Activated T-cell treated with anti-CD3 and anti-CD28 coated beads, Interleukin-2, amount 50 U/mL, for 1 hour (primary cell): ENCODE measurements around the gene DMD.
"Not testable (repeated sequence)": the region's sequence is repeated elsewhere in the genome, so short reads cannot be mapped to it uniquely, and the experiment has no call there.

ENCODE experiments used
- DNase-seq: peaks from one replicate; pipeline ENCODE4 v3.0.0-alpha.2; 2020

The DMD gene

DNA sequence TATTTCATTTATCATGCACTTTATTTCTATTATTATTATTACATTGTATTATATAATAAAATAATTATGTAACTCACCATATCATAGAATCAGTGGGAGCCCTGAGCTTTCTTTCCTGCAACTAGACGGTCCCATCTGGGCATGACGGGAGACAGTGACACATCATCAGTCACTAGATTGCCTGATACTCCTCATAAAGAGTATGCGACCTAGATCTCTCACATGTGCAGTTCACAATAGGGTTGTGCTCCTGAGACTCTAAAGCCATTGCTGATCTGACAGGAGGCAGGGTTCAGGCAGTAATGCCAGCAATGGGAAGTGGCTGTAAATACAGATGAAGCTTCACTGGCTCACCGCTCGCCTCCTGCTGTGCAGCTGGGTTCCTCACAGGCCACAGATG, 62.3 kb downstream of the DMD start:
- DNase-seq: no peak

DNA sequence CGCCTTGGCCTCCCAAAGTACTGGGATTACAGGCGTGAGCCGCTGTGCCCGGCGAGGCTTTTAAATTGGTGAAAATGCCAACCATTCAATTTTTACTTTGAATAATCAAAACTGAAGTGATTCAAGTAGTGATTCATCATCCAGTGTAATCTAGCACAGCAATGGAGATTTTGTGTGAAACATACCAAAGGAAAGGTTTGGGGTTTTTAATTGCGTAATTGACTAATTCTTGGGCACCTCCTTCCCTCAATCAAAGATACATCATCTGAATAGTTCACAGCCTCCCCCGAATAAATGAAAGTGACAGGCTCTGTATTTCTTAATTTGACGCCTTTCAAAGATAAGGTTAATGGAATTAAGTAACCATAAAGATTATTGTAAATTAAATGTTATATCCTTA, 69.0 kb downstream of the DMD start:
- no peak for DNase-seq

DNA sequence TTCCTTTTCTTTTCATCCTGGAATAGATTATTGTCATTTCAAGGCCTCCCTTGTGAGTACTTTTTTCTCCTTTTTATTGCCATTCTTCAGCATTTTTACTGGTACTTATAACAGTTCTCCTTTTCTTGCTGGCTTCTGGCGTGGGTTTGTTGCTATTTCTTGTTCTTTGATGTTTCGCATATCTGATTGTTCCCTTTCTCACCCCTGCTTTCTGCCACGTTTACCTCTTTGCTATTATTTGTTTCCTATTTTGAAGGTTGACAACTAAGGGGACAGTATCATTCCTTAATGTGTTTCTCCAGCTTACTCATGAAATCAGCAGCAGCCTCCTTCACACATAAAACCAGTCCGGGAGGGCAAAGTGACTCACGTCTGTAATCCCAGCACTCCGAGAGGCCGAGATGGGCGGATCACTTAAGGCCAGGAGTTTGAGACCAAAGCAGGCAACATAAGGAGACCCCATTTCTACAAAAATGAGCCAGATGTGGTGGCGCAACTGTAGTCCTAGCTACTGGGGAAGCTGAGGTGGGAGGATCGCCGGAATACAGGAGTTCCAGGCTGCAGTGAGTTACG, 72.6 kb downstream of the DMD start:
- no peak for DNase-seq

DNA sequence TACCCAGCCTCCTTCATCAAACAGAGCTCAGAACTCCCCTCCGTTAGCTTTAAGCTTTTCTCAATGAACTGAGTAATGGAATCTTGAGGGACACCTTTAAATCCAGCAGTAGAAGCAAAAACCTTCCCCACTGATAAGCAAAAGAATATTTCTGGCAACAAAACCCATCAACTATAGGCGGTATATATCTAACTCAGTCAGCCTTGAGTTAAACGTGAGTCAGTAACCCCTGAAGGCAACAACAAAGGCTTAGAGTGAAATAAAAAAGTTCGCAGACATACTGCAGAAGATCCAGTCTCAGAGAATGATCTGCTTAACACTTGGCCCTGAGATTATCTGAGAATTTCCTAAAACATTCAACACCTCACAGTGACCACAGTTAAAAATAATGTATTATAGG, 77.2 kb downstream of the DMD start:
- no peak for DNase-seq

DNA sequence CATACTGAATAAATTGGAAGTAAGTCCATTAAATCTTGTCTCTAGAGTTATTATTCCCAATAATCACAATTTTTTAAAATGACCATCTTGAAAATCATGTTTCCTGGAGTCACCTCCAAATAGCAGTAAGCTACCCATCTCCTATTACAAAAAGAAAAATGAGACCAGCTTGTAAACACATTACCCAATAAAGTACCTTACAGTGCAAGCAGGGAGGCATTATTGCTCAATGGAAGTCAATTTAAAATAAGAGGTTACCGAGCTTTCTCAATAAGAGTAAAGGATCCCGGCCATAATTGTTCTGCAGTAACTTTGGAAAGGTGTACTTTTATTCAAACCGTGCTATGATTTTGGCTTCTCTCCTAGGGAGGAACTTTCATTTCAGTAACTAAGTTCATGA, 78.0 kb downstream of the DMD start:
- no peak for DNase-seq

DNA sequence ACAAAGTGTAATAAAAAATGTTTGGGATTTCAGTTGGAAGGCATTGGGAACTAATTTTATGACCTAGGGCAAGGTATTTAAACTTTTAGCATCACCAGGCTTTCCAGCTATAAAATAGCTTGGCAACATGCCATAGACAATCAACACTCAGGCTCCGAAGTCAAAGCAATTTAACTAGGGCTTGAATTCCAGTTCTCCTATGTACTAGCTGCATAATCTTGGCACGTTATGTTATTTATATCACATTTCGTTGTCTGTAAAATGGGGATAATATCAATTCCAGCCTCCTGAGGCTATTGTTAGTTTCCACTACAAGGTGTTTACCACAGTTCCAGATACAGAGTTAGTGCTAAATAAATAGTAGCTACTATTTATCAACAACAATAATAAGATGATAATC, 78.8 kb downstream of the DMD start:
- no peak for DNase-seq

DNA sequence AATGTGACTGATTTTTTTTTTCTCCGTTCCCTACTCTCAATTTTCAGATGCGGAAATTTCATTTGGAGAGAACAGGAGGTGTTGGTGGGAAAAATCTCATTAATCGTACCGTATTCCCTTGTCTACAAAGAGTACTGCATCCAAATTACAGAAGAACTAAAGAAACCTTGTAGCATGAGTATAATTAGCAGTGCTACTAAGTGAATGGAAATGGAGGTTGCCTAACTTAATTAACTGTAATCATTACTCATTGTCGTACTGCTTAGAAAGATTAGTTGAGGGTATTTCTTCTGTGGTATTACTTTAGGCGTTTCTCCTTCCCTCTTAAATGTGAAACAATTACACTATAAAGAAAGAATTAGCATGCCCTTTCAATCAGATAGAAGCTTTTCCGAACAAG, 81.7 kb downstream of the DMD start:
- DNase-seq: no peak

DNA sequence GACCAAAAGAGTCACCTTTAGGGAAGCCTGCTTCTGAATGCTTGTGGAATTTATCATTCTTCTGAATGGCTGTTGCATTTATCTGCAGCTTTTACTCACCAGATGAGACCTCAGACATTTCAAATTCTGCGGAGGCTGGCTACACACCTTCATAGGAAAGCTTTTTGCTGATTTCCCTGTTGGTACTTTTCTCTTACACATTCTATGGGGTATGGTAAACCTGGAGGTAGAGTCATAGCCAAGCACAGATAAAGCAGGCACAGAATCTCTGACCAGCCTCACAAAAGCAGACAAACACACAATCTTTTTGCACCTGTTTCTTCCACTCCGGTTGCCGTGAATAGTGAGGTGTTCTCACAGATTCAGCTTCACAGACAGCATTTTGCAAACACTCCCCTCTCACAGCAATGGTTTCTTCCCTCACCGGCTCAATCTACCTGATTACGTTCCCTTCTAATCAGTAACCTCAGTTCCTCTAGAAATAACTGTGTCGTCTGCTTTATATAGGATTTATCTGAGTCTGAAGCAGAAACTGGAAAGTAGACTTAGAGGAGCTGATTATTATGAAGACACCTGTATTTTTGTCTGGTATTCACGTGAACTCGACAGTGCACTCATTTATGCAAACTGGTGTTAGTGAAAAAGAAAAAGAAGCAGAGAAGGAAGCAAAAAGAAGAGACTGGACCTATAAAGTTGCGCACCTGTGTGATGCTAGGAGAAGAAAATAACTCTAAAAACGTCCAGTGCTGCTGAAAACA, 83.1 kb downstream of the DMD start:
- no peak for DNase-seq

DNA sequence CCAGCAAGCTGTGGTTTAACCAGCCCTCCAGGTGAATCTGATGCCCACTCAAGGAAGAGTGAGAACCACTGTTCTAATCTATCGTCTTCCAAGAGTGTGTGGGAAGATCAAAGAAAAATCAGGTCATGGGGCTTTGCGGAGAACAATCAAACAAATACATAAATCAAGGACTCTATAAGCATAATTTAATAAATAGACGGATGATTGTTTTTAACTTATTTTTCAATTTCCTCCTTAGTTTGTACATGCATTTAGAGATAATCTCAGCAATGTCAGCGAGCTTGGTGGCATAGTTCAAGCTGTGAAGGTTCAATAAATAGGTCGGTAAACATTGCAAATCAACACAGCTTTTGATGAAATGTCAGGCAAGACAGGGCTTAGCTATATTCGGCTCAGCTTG, 84.9 kb downstream of the DMD start:
- DNase-seq: no peak

DNA sequence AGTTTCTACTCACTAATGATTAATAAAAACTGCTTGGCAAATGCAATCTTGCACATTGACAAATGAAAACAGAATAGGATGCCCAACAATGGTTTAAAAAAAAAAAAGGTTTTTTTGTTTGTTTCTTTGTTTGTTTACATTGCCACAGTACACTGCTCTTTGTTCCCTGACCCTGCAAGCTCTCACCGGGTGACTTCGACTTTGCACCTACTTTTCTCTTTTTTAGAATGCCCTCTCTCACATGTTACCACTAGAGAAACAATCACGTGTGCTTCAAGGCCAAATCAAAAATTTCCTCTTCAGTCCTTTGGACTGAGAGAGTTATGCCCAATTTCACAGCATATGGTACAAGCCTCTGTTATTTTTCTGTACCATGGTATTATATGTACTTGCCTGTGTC, 101.5 kb downstream of the DMD start:
- no peak for DNase-seq

DNA sequence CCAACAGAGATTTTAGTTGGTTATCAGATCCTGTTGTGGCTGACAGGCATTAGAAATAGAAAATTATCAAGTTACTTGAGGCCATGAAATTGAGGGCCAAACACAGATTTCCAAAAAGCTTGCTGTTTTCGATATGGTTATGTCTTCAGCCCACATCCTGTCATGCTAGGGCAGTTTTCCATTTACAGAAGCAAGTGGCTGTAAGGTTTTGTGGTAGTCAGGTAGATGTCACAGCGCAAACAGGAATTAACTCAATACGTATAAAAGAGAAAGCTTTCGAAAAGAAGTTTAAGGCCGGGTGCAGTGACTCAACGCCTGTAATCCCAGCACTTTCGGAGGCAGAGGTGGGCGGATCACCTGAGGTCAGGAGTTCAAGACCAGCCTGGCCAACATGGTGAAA, 104.6 kb downstream of the DMD start:
- no peak for DNase-seq

DNA sequence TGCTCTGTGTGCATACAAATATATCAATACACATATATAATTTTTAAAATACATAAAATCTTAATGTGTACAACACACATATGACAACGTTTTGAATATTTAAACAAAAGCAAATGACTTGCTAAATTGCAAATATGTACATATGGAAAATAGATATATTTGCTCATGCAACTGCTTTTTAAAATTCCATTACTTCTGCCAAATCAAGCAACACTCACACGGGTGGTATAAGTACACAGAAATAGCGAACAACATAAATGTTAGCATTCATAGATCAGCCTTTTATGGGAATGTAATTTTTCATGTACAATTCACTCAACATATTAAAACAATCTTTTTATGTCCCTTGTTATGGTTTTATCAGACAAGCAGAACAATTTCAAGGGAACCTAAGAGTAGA, 116.3 kb downstream of the DMD start:
- no peak for DNase-seq

DNA sequence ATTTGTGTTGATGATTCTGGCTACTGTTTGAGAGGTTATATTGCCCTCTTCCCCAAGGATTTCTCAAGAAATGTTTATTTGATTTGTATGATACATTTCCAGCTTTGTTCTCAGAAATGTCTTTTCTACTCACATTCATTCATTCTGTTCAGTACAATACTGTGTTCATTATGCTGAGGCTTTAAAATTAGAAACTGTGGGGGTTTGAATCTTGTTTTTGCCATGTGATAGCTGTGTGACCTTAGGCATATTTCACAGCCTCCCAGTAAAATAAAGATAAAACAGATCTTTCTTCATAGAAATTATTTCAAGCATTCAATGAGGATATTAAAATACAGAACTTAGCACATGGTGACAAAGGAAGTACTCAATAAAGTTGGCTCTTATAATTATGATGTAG, 123.9 kb downstream of the DMD start:
- no peak for DNase-seq

DNA sequence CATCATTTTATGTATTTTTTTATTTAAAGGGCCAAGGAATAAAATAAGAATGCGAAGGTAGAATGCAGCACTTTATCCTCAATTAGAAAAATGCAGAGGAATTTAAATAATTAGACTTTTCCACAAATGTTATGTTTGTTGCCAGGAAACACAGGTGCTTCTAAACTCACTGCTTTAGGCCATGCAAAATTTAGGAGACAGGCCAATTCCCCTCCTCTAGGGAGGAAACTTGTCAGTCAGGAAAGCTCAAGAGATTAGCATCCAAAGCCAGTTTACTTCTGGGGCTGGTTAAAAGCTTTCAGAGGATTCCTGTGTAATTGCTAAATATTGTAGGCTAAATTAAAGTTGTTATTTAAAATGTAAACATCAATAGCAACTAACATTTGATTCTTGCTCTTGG, 124.5 kb downstream of the DMD start:
- no peak for DNase-seq

DNA sequence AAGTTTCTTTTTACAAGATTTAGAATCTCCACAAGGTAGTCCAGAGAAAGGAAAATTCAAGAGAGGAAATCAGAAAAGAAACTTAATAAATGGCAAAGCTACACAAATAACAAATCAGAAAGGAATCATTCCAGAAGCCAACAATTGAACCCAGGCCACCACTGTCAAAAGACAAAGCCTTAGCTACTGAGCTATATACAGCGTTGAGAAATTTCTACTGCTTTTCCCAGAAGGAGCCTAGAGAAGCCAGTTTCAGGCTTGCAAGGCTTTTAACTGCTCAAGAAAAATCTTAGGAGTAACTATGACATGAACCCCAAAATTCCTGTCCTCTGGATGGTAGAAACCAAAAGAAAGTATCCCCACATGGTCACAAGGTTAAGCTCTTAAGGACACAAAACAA, 129.0 kb downstream of the DMD start:
- DNase-seq: no peak

DNA sequence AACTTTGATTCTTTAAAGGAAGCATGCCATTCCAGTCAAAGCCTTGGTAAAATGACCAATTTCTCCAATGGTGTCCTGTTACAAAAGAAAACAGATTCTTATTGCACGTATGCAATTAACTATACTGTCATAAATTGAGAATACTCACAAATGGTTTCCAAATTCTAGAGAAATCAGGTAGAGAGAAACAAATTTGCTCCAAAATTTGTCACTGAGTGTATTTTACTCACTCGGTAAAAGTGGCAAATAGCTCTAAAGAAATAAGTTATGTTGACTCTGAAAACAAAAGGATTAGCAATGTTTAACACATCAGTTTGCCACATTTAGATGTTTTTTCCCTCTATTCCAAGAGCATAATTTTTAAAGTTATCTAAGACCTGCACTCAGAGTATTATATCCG, 133.1 kb downstream of the DMD start:
- no peak for DNase-seq

DNA sequence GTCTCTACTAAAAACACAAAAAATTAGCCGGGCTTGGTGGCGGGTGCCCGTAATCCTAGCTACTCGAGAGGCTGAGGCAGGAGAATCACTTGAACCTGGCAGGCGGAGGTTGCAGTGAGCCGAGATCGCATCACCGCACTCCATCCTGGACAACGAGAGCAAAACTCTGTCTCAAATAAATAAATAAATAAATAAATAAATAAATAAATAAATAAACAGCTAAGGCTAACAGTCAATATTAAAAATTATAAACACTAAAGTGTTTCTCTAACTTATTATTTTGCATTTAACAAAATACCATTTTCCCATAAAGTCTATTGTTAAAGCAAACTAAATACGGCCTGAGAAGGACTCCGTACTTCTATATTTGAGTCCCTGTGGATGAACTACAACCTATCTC, 137.7 kb downstream of the DMD start:
- DNase-seq: not testable (repeated sequence)

DNA sequence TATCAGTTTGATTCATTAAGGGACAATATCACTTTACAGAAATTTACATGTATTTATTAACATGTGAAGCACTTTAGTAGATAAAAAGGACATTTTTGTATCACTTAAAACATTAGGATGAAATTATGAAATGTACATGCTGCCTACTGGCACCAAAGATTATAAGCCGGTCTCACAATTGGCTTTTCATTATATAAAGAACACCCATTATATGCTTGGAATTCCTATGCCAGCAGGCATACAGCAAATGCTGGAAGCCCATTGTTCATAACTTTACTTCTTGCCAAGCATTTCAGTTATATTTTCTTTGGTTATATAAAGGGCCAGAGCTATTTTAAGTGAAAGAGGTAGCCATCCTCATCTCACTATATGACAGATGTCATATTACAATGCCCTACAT, 145.9 kb downstream of the DMD start:
- DNase-seq: no peak

DNA sequence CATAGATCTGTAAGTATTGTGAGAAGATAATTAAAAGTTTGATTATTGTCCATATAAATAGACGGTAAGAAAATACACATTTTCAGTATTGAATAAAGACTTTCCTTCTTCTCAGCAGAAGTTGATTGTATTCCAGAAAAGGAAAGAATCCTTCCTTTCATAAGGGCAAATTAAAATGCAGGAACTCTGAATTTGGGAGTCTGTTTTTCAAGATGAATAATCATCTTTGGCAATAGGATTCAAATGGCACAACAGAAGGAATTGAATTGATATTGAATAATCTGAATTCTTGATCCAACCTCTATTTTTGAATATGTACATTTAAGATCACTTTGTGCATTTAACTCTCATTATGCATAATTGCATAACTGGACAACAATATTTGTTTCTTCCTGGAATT, 149.3 kb downstream of the DMD start:
- DNase-seq: no peak

DNA sequence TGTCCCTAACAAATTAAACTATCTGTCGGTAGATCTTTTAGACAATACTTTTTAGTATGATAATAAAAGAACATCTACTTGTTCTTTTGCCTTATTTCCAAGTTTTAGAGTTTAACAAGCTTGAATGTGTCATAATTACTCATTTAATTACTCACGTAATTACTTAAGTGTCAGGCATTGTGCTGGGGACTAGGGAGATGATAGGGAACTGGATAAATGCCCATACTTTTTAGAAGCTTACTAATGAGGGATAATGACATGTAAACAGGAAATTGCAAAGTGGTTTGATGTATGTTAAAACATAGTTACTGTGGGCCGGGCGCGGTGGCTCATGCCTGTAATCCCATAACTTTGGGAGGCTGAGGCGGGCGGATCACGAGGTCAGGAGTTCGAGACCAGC, 158.3 kb downstream of the DMD start:
- DNase-seq: no peak

DNA sequence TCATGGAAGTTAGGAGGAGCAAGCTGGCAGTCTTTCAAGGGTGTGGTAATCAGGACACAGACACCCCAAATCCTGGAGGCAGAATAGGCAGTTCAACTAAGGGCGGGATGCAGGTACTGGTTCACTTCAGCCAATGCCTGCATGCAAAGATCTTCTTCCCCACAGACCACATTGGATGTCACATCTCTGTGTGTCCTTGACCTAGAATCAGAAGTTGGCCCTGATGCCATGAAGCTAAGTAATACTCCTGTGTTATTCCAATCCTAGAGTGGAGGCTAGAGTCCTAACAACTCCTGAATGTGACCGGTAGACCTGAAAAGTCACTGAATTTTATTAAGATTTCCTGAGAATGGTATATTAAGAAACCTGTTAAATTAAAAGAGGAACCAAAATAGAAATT, 165.5 kb downstream of the DMD start:
- DNase-seq: no peak

DNA sequence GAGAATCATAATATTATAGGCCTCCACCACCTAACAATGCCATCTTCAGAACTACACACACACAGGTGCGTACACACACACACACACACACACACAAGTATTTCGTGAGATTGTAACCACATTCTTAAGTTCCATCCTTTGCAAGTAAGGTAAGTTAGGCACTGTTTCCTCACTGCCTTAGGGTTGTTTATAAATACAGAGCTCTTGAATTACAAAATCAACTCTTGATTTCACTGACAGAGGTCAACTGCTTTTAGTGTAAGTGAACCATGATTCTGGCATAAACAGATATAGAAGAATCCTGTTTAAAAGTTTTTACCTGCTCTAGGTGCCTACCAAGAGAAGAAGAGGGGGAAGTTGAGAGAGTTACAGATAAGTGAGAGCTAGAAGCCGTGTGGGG, 166.1 kb downstream of the DMD start:
- DNase-seq: no peak

DNA sequence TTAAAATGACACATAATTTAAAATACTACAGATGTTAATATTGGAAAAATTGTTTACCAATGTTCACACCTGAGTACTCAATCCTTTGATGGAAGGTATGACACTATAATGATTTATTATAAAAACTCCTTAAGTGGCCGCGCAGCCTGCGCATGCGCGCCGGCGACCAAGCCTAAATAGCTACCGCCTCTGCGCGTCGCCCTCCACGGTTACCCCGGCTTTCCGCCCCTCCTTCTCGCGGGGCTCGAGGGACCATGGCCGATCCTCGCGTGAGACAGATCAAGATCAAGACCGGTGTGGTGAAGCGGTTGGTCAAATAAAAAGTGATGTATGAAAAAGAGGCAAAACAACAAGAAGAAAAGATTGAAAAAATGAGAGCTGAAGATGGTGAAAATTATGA, 170.2 kb downstream of the DMD start:
- DNase-seq: no peak

DNA sequence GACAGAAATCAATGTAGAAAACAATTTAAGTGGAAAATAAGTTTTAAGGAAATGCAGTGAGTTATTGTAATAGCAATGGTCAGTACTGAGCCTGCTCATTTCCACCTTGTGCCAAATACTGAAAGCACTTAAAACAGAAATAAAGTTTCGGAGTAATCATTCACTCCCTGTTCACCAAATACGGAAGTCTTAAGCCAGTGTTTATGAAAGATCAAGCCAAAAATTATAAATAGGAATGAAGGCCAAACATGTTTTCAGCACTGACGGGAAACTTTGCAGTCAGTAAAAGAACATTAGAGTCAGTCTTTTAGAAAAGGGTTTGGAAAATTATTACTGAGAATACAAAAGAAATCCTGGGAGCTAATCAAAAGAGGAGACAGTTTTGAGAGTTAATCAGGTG, 178.6 kb downstream of the DMD start:
- DNase-seq: no peak

DNA sequence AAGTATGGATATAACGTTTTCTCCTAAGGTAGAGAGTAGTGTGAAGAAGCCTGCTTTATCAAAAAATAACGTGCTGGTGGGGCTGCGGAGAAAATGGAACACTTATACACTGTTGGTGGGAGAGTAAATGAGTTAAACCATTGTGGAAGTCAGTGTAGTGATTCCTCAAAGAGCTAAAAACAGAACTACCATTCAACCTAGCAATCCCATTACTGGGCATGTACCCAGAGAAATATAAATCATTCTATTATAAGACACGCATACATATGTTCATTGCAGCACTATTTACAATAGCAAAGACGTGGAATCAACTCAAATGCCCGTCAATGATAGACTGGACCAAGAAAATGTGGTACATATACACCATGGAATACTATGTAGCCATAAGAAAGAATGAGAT, 196.4 kb downstream of the DMD start:
- no peak for DNase-seq
